NCI-H2171 treated with DMSO at 0.1 percent for 48 hours (cell line): Measurements from ENCODE around the gene LTB.

Experiments
- DNase-seq: peaks from one replicate; lab custom pipeline; 2025; lab: John Stamatoyannopoulos, UW

The LTB gene

GRCh38 chr6:31576897-31577578, 5.2 kb downstream of the LTB start:
- DNase-seq: no peak

- DNase-seq: peak; percentile 54
These were observed 6.1 kb downstream of the LTB start for GRCh38 chr6:31575952-31576685.

- DNase-seq: no peak
These were observed 6.8 kb downstream of the LTB start, which contains the start of gene TNF for GRCh38 chr6:31575335-31575901. TSS of gene TNF (plus strand) at chr6:31575565. CDS start at chr6:31575742, 177 bp downstream.

GRCh38 chr6:31574106-31575061, 7.8 kb downstream of the LTB start:
- no peak for DNase-seq

DNA sequence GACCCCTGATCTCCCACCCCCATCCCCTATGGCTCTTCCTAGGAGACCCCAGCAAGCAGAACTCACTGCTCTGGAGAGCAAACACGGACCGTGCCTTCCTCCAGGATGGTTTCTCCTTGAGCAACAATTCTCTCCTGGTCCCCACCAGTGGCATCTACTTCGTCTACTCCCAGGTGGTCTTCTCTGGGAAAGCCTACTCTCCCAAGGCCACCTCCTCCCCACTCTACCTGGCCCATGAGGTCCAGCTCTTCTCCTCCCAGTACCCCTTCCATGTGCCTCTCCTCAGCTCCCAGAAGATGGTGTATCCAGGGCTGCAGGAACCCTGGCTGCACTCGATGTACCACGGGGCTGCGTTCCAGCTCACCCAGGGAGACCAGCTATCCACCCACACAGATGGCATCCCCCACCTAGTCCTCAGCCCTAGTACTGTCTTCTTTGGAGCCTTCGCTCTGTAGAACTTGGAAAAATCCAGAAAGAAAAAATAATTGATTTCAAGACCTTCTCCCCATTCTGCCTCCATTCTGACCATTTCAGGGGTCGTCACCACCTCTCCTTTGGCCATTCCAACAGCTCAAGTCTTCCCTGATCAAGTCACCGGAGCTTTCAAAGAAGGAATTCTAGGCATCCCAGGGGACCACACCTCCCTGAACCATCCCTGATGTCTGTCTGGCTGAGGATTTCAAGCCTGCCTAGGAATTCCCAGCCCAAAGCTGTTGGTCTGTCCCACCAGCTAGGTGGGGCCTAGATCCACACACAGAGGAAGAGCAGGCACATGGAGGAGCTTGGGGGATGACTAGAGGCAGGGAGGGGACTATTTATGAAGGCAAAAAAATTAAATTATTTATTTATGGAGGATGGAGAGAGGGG, 8.8 kb downstream of the LTB start:
- no peak for DNase-seq

DNA sequence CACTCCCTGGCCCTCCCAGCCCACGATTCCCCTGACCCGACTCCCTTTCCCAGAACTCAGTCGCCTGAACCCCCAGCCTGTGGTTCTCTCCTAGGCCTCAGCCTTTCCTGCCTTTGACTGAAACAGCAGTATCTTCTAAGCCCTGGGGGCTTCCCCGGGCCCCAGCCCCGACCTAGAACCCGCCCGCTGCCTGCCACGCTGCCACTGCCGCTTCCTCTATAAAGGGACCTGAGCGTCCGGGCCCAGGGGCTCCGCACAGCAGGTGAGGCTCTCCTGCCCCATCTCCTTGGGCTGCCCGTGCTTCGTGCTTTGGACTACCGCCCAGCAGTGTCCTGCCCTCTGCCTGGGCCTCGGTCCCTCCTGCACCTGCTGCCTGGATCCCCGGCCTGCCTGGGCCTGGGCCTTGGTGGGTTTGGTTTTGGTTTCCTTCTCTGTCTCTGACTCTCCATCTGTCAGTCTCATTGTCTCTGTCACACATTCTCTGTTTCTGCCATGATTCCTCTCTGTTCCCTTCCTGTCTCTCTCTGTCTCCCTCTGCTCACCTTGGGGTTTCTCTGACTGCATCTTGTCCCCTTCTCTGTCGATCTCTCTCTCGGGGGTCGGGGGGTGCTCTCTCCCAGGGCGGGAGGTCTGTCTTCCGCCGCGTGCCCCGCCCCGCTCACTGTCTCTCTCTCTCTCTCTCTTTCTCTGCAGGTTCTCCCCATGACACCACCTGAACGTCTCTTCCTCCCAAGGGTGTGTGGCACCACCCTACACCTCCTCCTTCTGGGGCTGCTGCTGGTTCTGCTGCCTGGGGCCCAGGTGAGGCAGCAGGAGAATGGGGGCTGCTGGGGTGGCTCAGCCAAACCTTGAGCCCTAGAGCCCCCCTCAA, 9.9 kb downstream of the LTB start, which contains the start of gene LTA:
LTA (plus strand) TSS at position 249 of the 871 bp plus-strand sequence; CDS start at position 703, 454 bp downstream.
- DNase-seq: no peak

DNA sequence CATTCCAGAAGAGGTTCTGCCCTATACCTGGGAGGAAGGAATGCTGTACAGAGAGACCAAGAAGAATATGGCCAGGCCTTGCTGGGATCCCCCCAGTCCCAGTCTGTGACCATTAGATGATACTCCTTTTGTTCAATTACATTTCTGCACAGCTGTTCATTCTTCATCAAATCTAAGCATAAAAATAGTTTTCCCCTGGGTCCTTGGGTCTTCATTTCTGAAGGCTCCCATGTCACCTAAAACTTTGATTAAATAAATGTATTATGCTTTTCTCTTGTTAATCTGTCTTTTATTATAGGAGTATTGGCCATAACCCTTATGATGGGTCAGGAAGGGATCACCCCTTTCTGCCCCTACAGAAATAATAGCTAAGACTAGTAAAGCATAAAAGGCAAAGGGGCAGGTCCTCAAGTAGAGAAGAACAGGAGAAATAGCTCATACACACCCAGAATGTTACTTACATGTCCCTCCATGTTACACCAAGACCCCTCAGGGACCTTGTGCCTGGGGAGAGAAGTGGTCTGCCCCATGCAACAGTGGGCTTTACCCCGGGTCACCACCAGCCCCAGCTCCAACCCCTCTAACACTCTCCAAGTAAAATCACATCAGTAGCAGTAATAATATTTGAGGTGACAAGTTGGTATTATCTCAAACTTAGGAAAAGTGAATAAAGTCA, 12.2 kb downstream of the LTB start:
- no peak for DNase-seq

DNA sequence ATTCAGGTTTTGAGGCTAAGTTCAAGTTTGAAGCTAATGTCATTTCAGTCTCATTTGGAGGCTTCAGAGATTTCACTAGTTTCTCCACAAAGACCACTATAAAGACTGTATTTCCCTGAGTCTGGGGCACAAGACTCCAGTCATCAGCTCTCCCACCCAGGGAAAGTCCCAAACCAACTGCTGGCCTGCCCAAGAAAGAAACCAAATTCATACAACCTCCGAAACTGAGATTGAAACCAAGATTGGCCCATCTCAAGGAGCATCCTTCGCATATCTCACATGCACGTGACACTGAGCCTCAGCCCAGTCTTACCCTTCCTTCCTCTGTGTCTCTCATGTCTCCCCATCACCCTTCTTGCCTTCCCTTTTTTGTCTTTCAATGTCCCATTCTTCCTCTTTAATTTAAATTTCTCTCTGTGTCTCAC, 13.7 kb downstream of the LTB start:
- DNase-seq: no peak

- DNase-seq: no peak
These were observed 14.5 kb downstream of the LTB start for GRCh38 chr6:31567531-31568370.

- DNase-seq: no peak
These were observed 21.5 kb downstream of the LTB start for GRCh38 chr6:31560697-31561058.

DNA sequence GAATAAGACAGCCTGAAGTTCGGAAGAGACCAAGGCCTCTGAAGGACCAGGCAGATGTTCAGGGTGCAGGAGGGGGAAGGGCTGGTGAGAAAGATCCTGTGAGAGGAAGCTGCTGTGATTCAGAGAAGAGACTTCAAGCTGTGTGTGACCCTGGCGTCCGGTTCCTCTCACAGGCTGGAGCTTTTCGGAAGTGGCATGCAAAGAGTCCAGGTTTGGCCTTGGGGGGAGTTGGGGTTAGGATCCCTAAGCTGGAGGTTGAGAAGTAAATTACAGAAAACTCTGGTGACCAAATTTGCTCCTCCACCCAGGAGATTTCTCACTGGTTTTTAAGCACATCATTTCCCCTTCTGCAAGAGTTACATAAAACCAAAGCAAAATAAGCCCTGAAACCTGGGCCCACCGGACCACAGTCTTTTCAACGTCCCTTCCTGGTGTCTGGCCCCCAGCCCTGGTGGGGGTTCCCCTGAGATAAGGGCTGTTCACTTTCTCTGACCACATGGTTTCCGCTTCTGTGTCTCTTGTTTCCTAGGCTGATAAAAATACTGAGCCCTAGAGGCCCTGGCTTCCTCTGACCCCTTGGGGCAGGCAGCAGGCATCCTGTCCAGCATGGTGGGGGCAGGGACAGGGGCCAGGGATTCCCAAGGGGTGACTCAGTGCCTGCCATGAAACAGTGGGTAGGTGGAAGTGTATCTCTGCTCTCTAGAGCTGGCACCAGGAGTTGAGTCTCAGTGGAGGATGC, 22.1 kb downstream of the LTB start:
- no peak for DNase-seq

GRCh38 chr6:31559606-31559957, 22.6 kb downstream of the LTB start:
- no peak for DNase-seq

- no peak for DNase-seq
These were observed 23.4 kb downstream of the LTB start for GRCh38 chr6:31558631-31559500.

- no peak for DNase-seq
These were observed 24.0 kb downstream of the LTB start for GRCh38 chr6:31558318-31558625.

DNA sequence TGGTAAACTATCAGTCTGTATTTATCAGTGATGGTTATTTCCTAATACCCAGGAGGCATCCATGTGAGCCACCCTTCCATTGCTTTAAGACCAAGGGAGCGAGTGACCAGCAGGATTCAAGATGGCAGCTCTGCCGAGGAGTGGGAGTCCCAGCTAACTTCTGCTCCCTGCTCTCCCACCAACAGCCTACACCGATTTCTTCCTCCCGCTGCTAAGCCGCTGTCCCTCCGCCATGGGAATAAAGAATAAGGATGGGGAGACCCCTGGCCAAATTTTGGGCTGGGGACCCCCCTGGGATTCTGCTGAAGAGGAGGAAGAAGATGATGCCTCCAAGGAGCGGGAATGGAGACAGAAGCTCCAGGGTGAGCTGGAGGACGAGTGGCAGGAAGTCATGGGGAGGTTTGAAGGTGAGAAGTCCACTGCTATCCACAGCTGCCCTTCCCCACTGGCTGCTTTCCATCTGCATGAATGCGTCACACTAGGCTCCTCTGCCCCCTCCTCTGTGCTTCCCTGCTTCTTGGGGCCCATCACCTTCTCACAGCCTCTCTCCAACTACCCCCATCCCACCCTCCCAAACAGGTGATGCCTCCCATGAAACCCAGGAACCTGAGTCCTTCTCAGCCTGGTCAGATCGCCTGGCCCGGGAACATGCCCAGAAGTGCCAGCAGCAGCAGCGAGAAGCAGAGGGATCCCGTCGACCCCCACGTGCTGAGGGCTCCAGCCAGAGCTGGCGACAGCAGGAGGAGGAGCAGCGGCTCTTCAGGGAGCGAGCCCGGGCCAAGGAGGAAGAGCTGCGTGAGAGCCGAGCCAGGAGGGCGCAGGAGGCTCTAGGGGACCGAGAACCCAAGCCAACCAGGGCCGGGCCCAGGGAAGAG, 24.5 kb downstream of the LTB start:
- no peak for DNase-seq

DNA sequence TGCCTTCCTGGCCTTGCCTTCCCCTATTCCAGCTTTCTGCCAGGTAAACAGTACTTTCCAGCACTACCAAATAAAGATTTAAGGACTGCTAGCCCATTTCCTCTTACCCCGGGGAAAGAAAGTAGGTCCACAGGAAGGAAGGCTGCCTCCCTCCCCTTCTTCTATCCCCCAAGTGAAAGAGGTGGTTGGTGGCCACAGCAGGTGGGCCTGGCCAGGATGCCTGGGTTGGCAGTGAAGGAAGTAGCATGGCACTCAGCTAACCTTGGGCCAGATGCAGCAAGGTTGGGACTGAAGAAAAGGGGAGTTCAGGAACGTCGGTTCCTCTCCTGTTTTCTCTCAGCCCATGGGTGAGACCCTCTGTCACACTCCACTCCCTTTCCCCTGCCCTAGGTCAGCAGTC, 25.9 kb downstream of the LTB start:
- no peak for DNase-seq
